Skin epidermis (tissue), 12 donors: ENCODE results near the gene SULT1A1.
"Not testable (repeated sequence)": the region's sequence is repeated elsewhere in the genome, so short reads cannot be mapped to it uniquely, and the experiment has no call there.

Source experiments
- H3K27ac ChIP-seq, 21 experiments: fragments of 200-600 bp; sonication (generic) in 11 of 21; one replicate each; pipeline ENCODE4 v1.5.0; 2020; ENCODE audit warnings: mild to moderate bottlenecking in 3 of 21, inconsistent platforms in 2 of 21, moderate library complexity in 2 of 21
- H3K4me3 ChIP-seq, 7 experiments: fragments of 200-600 bp; sonication (generic) in 2 of 7; one replicate each; pipeline ENCODE4 v1.5.0; 2020; ENCODE audit warnings: inconsistent platforms in 2 of 7, mild to moderate bottlenecking in 2 of 7, moderate library complexity in 1 of 7

Gene SULT1A1

GRCh38 chr16:28595451-28595850 lies 14.4 kb downstream of the SULT1A1 start:
- H3K4me3 ChIP-seq, H3K27ac ChIP-seq: not testable (repeated sequence)

- H3K27ac ChIP-seq: no peak overlapping the region
These were observed 16.8 kb downstream of the SULT1A1 start for GRCh38 chr16:28592979-28593553.

GRCh38 chr16:28592511-28592910 lies 17.3 kb downstream of the SULT1A1 start:
- H3K27ac ChIP-seq: no peak overlapping the region
- no peak overlapping the region for H3K4me3 ChIP-seq

More at GRCh38 chr16:28592979-28593553, 16.8 kb downstream of the SULT1A1 start:
- H3K4me3 ChIP-seq: no peak overlapping the region

DNA sequence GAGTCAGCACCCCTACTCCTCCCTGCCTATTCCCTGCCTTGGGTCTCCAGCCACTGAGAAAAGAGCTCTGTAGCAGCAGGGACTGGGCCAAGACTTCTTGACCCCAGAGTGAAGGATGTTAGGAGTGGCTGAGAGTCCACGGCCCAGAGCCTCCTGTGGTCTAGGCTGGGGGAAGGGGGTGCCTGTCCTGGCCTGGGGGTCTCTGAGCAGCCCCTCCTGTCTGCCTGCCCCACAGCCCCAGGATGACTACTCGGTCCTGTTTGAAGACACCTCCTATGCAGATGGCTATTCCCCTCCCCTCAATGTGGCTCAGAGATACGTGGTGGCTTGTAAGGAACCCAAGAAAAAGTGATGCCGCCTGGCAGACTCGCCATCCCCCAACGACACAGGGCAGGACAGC lies 18.5 kb downstream of the SULT1A1 start:
- Histone ChIP-seq H3K27ac (no peak overlapping the region), H3K4me3 (no peak overlapping the region)

- no peak overlapping the region for H3K4me3 ChIP-seq
- no peak overlapping the region for H3K27ac ChIP-seq
These were observed 19.2 kb downstream of the SULT1A1 start for GRCh38 chr16:28590384-28591340.

DNA sequence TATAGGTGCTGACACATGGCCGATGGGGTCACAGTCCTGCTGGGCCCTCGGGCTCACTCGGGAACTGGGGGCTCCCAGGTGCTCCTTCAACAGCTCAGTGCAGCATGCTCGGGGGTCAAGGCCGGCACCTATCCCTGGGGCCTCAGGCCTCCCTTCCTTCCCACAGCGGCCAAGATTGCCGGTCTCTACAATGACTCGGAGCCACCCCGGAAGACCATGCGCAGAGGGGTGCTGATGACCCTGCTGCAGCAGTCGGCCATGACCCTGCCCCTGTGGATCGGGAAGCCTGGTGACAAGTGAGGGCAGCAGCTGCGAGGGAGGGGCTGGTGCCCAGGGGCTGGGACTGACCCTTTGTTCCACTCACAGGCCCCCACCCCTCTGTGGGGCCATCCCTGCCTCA lies 19.9 kb downstream of the SULT1A1 start:
- Histone ChIP-seq H3K4me3 (no peak overlapping the region), H3K27ac (no peak overlapping the region)

GRCh38 chr16:28589069-28589468 lies 20.8 kb downstream of the SULT1A1 start:
- no peak overlapping the region for H3K27ac ChIP-seq
- no peak overlapping the region for H3K4me3 ChIP-seq

- H3K4me3 ChIP-seq: no peak overlapping the region
- no peak overlapping the region for H3K27ac ChIP-seq
These were observed 22.5 kb downstream of the SULT1A1 start for GRCh38 chr16:28587386-28587785.

- Histone ChIP-seq H3K4me3 (no peak overlapping the region), H3K27ac (no peak overlapping the region)
These were observed 23.4 kb downstream of the SULT1A1 start for GRCh38 chr16:28586466-28586865.

GRCh38 chr16:28585674-28586073 lies 24.2 kb downstream of the SULT1A1 start:
- H3K4me3 ChIP-seq: no peak overlapping the region
- no peak overlapping the region for H3K27ac ChIP-seq

- H3K27ac ChIP-seq: no peak overlapping the region
- H3K4me3 ChIP-seq: no peak overlapping the region
These were observed 29.0 kb downstream of the SULT1A1 start for GRCh38 chr16:28580726-28581315.

GRCh38 chr16:28575446-28576109 lies 34.3 kb downstream of the SULT1A1 start:
- H3K4me3 ChIP-seq: no peak overlapping the region

DNA sequence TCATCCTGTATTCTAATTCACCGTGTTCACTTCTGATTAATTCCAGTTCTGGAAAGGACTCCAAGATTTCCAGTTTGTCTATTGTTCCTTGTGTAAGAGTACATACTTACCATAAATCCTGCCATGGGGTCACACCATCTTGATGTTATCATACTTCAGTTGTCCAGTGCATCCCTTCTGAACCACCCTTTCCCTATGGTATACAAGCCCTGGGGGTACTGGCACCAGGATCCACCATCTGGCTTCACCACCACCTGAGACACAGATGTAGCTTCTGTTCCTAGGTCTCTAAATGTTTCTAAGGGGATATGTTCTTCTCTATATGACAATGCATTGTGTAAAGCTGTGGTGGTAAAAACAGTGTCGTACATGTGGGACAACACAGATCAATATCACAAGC lies 34.9 kb downstream of the SULT1A1 start:
- no peak overlapping the region for H3K27ac ChIP-seq
- H3K4me3 ChIP-seq: no peak overlapping the region

More at GRCh38 chr16:28575446-28576109, 34.3 kb downstream of the SULT1A1 start:
- H3K27ac ChIP-seq: no peak overlapping the region

DNA sequence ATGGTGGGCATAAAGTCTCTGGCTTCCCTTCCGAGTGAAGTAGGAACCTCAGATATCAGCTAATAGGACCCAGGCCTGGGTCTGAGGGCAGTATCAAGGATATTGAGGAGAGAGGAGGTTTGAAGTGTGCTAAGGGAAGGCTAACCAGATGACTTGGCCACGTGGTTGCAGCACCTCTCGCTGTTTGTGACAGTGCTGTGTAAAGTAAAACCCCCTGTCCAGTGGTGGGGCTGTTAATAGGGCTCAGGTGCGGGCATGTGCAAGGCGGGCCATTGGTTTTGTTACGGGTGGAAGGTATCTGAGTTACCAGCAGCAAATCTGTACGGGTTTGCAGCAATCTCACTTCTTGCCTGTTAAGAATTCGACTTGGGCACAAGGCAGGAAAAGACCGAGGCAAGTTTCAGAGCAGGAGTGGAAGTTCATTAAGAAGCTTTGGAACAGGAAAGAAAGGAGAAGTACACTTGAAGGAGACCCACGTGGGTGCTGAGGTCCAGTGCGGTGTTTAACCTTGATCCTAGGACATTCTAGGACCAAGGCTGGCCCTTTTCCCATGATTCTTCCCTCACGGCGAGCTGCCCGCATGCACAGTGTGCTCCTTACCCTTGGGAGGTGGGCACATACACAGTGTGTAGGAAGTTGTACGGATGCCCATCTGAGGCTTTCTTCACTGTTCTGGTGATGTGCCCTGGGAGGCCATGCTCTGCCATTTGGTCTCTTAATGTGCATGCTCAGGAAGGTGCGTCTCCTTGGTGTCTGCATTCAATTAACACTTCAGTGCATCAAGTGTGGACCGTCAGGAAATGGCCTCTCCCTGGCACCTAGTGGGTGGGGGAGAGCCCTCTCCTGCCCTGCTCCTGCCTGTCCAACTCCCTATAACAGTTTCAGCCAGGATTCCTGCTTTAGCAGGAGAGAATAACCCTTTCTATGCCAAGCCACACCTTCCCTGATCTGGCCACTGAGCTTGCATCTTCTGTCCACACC lies 35.8 kb downstream of the SULT1A1 start:
- H3K4me3 ChIP-seq: no peak overlapping the region
- H3K27ac ChIP-seq: no peak overlapping the region

GRCh38 chr16:28572696-28573510 lies 36.9 kb downstream of the SULT1A1 start:
- no peak overlapping the region for H3K4me3 ChIP-seq
- H3K27ac ChIP-seq: no peak overlapping the region

DNA sequence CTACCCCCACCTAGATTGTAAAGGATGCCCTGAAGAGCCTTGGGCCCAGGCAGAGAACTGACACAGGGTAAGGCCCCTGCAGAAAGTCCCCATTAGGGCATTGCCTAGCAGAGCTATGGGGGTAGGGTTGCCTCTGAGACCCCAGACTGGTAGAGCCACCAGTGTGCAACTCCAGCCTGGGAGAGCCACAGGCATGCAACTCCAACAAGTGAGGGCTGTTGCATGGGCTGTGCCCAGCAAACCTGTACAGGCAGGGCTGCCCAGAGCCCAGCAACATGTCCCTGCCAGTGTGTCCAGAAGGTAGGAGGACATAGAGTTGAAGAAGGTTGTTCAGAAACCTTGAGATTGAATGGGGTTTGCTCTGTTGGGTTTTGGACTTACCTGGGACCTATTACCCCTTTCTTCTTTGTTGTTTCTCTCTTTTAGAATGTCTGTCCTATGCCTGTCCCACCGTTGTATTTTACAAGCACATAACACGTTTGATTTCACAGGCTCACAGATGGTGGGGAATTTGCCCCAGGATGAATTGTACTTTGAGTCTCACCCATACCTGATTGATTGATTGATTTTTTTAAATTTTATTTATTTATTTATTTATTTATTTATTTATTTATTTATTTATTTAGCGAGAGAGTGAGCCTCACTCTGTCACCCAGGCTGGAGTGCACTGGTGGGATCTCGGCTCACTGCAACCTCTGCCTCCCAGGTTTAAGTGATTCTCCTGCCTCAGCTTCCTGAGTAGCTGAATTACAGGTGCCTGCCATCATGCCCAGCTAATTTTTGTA lies 39.7 kb downstream of the SULT1A1 start:
- H3K4me3 ChIP-seq: no peak overlapping the region
- no peak overlapping the region for H3K27ac ChIP-seq

- Histone ChIP-seq H3K4me3 (no peak overlapping the region), H3K27ac (no peak overlapping the region)
These were observed 40.8 kb downstream of the SULT1A1 start for GRCh38 chr16:28569021-28569420.

DNA sequence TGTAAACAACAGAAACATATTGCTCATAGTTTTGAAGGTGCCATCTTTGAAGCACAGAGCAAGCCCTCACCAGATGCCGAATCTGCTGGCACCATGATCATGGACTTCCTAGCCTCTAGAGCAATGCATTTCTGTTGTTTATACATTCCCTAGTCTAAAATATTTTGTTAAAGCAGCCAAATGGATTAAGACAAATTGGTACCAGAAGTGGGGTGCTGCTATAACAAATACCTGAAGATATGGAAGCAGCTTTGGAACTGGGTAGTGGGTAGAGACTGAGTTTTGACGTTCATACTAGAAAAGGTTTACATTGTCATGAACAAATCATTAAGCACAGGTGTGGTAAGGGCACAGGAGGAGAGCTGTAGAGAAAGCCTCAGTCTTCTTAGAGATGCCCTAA lies 42.6 kb downstream of the SULT1A1 start:
- H3K4me3 ChIP-seq: no peak overlapping the region
- no peak overlapping the region for H3K27ac ChIP-seq
